ENCODE measurements around the gene KDM3B. TPM values are rescaled to one million over a fixed set of nuclear protein-coding genes. Genes with fewer than 3 reads are reported as not detected.

The KDM3B gene
- total RNA-seq, 4 donors from 2014 or later: 55.3 to 85.2 (median 68.1) TPM

GRCh38 chr5:138448481-138449398 is 96.3 kb downstream of the KDM3B start:
- H3K4me1 ChIP-seq: peaks cover 0 to 8% (median 0%) of the 10 kb centered on the region in 4 donors
- no peak for DNase-seq
- TF ChIP-seq POLR2A (IDR thresholded peaks at IDR 0.05): no peak
- TF ChIP-seq CTCF (IDR thresholded peaks at IDR 0.05): no peak
- no peaks in the 10 kb centered on the region for H3K9me3 ChIP-seq
- H3K4me3 ChIP-seq: no peak overlapping the region
- no peaks in the 10 kb centered on the region for H3K36me3 ChIP-seq
- no peak overlapping the region for H3K27ac ChIP-seq
- no peaks in the 10 kb centered on the region for H3K27me3 ChIP-seq

- H3K27ac ChIP-seq: no peak overlapping the region
- TF ChIP-seq CTCF (IDR thresholded peaks at IDR 0.05) (peak; percentile 65 to 97 (median 94)), POLR2A (IDR thresholded peaks at IDR 0.05) (no peak)
These were observed 97.2 kb downstream of the KDM3B start for GRCh38 chr5:138449501-138450239.

DNA sequence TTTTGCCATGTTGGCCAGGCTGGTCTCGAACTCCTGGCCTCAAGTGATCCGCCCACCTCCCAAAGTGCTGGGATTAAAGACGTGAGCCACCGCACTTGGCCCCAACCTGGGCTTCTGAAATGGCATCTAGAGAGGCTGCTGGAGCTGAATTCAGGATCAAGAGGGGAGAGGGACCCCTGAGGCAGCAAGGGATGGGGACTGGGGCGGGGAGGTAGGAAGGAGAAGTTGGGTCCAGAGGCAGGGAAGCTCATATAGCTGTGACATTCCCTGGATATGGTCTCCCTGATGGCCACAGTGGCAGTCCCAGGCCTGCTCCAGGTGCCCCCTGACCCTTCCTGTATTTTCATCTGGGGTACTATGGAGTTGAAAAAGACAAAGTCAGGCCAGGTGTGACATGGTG is 98.5 kb downstream of the KDM3B start:
- Histone ChIP-seq H3K27ac (no peak overlapping the region), H3K4me1 (peaks cover 0 to 8% (median 0%) of the 10 kb centered on the region in 4 donors), H3K36me3 (no peaks in the 10 kb centered on the region), H3K4me3 (no peak overlapping the region), H3K27me3 (no peaks in the 10 kb centered on the region), H3K9me3 (no peaks in the 10 kb centered on the region)
- DNase-seq: no peak
- TF ChIP-seq CTCF (IDR thresholded peaks at IDR 0.05) (no peak), POLR2A (IDR thresholded peaks at IDR 0.05) (no peak)

More at GRCh38 chr5:138449501-138450239, 97.2 kb downstream of the KDM3B start:
- Histone ChIP-seq H3K36me3 (no peaks in the 10 kb centered on the region), H3K9me3 (no peaks in the 10 kb centered on the region), H3K4me3 (no peak overlapping the region), H3K27me3 (no peaks in the 10 kb centered on the region), H3K4me1 (peaks cover 0 to 8% (median 0%) of the 10 kb centered on the region in 4 donors)
- peak; percentile 80 to 93 (median 88) for DNase-seq

- H3K9me3 ChIP-seq: no peaks in the 10 kb centered on the region
- DNase-seq: no peak
- TF ChIP-seq CTCF (IDR thresholded peaks at IDR 0.05) (no peak), POLR2A (IDR thresholded peaks at IDR 0.05) (no peak)
- no peaks in the 10 kb centered on the region for H3K27me3 ChIP-seq
- H3K36me3 ChIP-seq: no peaks in the 10 kb centered on the region
- H3K27ac ChIP-seq: no peak overlapping the region
- no peak overlapping the region for H3K4me3 ChIP-seq
- H3K4me1 ChIP-seq: peaks cover 0 to 8% (median 0%) of the 10 kb centered on the region in 4 donors
These were observed 100.2 kb downstream of the KDM3B start for GRCh38 chr5:138452720-138453119.

DNA sequence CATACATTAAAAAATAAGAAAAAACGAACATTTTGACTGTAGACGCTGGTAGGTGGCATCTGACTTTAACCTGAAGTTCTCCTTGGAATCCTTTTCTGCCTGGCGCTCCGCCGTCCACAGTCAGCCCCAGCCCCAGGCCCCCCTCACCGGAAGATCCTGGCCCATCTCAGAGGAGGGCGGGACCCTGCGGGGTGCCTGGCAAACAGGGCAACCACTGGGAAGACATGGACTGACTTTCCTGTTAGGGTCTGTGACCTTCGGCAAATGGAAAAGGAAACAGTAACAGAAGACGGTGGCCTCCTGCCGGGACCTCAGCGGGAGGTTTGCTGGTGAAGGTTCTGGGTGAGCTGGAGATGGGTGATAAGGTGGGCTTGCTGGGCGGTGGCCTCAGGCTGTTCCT is 101.1 kb downstream of the KDM3B start:
- Histone ChIP-seq H3K4me3 (no peak overlapping the region), H3K27me3 (no peaks in the 10 kb centered on the region), H3K9me3 (no peaks in the 10 kb centered on the region), H3K36me3 (no peaks in the 10 kb centered on the region), H3K27ac (no peak overlapping the region), H3K4me1 (peaks cover 0 to 14% (median 2%) of the 10 kb centered on the region in 4 donors)
- no peak for DNase-seq
- no peak for TF ChIP-seq POLR2A (IDR thresholded peaks at IDR 0.05)

GRCh38 chr5:138454121-138454520 is 101.6 kb downstream of the KDM3B start:
- H3K9me3 ChIP-seq: no peaks in the 10 kb centered on the region
- no peak overlapping the region for H3K4me3 ChIP-seq
- H3K4me1 ChIP-seq: peaks cover 0 to 20% (median 8%) of the 10 kb centered on the region in 4 donors
- H3K27ac ChIP-seq: no peak overlapping the region
- no peaks in the 10 kb centered on the region for H3K27me3 ChIP-seq
- no peak for DNase-seq
- TF ChIP-seq POLR2A (IDR thresholded peaks at IDR 0.05): no peak
- no peak for TF ChIP-seq CTCF (IDR thresholded peaks at IDR 0.05)
- H3K36me3 ChIP-seq: no peaks in the 10 kb centered on the region
